ENCODE measurements around the gene DRC1.

DNA sequence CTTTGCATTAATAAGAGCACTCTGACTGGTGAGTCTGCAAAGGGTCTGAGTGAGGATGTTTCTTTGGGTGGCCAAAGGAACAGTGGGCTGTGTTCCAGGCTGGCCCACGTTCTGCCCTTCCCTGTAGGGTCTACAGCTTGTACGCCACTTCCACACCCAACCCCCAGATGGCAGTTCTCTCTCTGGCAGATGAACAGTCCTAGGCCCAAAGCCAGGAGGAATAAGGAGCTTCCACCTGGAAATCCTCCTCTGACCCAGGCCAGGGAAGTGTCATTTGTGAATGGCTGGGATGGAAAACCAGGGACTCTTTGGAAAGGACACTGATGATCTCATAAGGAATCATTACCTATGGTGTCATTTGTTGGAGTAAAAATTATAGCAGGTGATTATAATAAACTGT lies 69.6 kb downstream of the DRC1 start:
- TF ChIP-seq ZBTB7A (IDR thresholded peaks at IDR 0.05; ENCODE audit: low read depth) (no peak), EP300 (IDR thresholded peaks at IDR 0.05; ENCODE audit: borderline replicate concordance) (no peak), NFIC (IDR thresholded peaks at IDR 0.05) (no peak), REST (IDR thresholded peaks at IDR 0.05; ENCODE audit: low read depth) (no peak), YY1 (IDR thresholded peaks at IDR 0.05; ENCODE audit: low read depth) (no peak), CREB1 (IDR thresholded peaks at IDR 0.05; ENCODE audit: low read depth) (no peak), CEBPB (IDR thresholded peaks at IDR 0.05) (no peak), USF1 (IDR thresholded peaks at IDR 0.05) (no peak), FOXM1 (IDR thresholded peaks at IDR 0.05; ENCODE audit: borderline replicate concordance, low read depth) (no peak), TAF1 (IDR thresholded peaks at IDR 0.05; ENCODE audit: low read depth) (no peak), TCF12 (IDR thresholded peaks at IDR 0.05; ENCODE audit: low read depth) (no peak)
- TF ChIP-seq, protein P1, sequence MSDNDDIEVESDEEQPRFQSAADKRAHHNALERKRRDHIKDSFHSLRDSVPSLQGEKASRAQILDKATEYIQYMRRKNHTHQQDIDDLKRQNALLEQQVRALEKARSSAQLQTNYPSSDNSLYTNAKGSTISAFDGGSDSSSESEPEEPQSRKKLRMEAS (IDR thresholded peaks at IDR 0.05): no peak
